ENCODE measurements around the gene ABI3BP. TPM values are rescaled to one million over a fixed set of nuclear protein-coding genes. Genes with fewer than 3 reads are reported as not detected.
"Not testable (repeated sequence)": the region's sequence is repeated elsewhere in the genome, so short reads cannot be mapped to it uniquely, and the experiment has no call there.

The ABI3BP gene
- total RNA-seq, result not detected

GRCh38 chr3:100993309-100993708 is at the start of gene ABI3BP:
Gene ABI3BP, minus strand, starts transcription at chr3:100993421. Its CDS starts 37 bp downstream, at chr3:100993384.
- no peaks in the 10 kb centered on the region for H3K4me1 Mint-ChIP-seq (ENCODE audit: low read depth in 2 of 2)

GRCh38 chr3:101039285-101039684 is 46.1 kb upstream of the ABI3BP start:
- H3K4me3 Mint-ChIP-seq, result no peak overlapping the region
- H3K9me3 Mint-ChIP-seq, result peaks cover 6% of the 10 kb centered on the region
- H3K4me1 Mint-ChIP-seq (ENCODE audit: low read depth in 2 of 2), result no peaks in the 10 kb centered on the region
- H3K27ac Mint-ChIP-seq, result no peak overlapping the region
- DNase-seq (ENCODE audit: low spot score), result no peak
- H3K27me3 Mint-ChIP-seq, result peaks cover 2 to 16% of the 10 kb centered on the region in 2 donors
- ATAC-seq, result no peak
- H3K36me3 Mint-ChIP-seq, result no peaks in the 10 kb centered on the region

More at GRCh38 chr3:100993309-100993708, at the start of gene ABI3BP:
- DNase-seq (ENCODE audit: low spot score) (no peak), ATAC-seq (no peak)
- Mint-ChIP-seq H3K27ac (no peak within 1 kb of the TSS), H3K27me3 (no peaks in the 10 kb centered on the region), H3K9me3 (no peaks in the 10 kb centered on the region), H3K4me3 (no peak within 1 kb of the TSS), H3K36me3 (no peaks in the 10 kb centered on the region)

- Mint-ChIP-seq H3K27ac (no peak overlapping the region), H3K27me3 (peaks cover 2 to 16% of the 10 kb centered on the region in 2 donors), H3K9me3 (peaks cover 6% of the 10 kb centered on the region), H3K36me3 (no peaks in the 10 kb centered on the region), H3K4me1 (ENCODE audit: low read depth in 2 of 2) (no peaks in the 10 kb centered on the region), H3K4me3 (no peak overlapping the region)
- DNase-seq (ENCODE audit: low spot score) (no peak), ATAC-seq (no peak)
These were observed 45.7 kb upstream of the ABI3BP start for GRCh38 chr3:101038880-101039279.

- no peak overlapping the region for H3K4me3 Mint-ChIP-seq
These were observed 45.2 kb upstream of the ABI3BP start for GRCh38 chr3:101038393-101038792.

GRCh38 chr3:101037613-101038012 is 44.4 kb upstream of the ABI3BP start:
- DNase-seq (ENCODE audit: low spot score) (no peak), ATAC-seq (no peak)
- no peaks in the 10 kb centered on the region for H3K4me1 Mint-ChIP-seq (ENCODE audit: low read depth in 2 of 2)
- H3K4me3 Mint-ChIP-seq, result no peak overlapping the region
- peaks cover 2 to 13% of the 10 kb centered on the region in 2 donors for H3K27me3 Mint-ChIP-seq
- H3K9me3 Mint-ChIP-seq, result peaks cover 4% of the 10 kb centered on the region
- H3K36me3 Mint-ChIP-seq, result no peaks in the 10 kb centered on the region
- no peak overlapping the region for H3K27ac Mint-ChIP-seq

More at GRCh38 chr3:101038393-101038792, 45.2 kb upstream of the ABI3BP start:
- H3K27me3 Mint-ChIP-seq, result peaks cover 2 to 16% of the 10 kb centered on the region in 2 donors
- DNase-seq (ENCODE audit: low spot score), result no peak
- ATAC-seq, result no peak
- H3K4me1 Mint-ChIP-seq (ENCODE audit: low read depth in 2 of 2), result no peaks in the 10 kb centered on the region
- H3K9me3 Mint-ChIP-seq, result peaks cover 6% of the 10 kb centered on the region
- H3K36me3 Mint-ChIP-seq, result no peaks in the 10 kb centered on the region
- H3K27ac Mint-ChIP-seq, result no peak overlapping the region

GRCh38 chr3:101036676-101037075 is 43.5 kb upstream of the ABI3BP start:
- Mint-ChIP-seq H3K4me3 (no peak overlapping the region), H3K27me3 (peaks cover 0 to 7% of the 10 kb centered on the region in 2 donors), H3K36me3 (no peaks in the 10 kb centered on the region), H3K27ac (no peak overlapping the region), H3K9me3 (no peaks in the 10 kb centered on the region), H3K4me1 (ENCODE audit: low read depth in 2 of 2) (no peaks in the 10 kb centered on the region)
- no peak for DNase-seq (ENCODE audit: low spot score)
- no peak for ATAC-seq

- no peaks in the 10 kb centered on the region for H3K4me1 Mint-ChIP-seq (ENCODE audit: low read depth in 2 of 2)
- no peaks in the 10 kb centered on the region for H3K9me3 Mint-ChIP-seq
- no peak overlapping the region for H3K27ac Mint-ChIP-seq
- ATAC-seq (no peak), DNase-seq (ENCODE audit: low spot score) (no peak)
- H3K4me3 Mint-ChIP-seq, result no peak overlapping the region
- peaks cover 0 to 7% of the 10 kb centered on the region in 2 donors for H3K27me3 Mint-ChIP-seq
- no peaks in the 10 kb centered on the region for H3K36me3 Mint-ChIP-seq
These were observed 43.0 kb upstream of the ABI3BP start for GRCh38 chr3:101036213-101036618.

GRCh38 chr3:101027286-101027685 is 34.1 kb upstream of the ABI3BP start:
- Mint-ChIP-seq H3K4me3 (no peak overlapping the region), H3K9me3 (peaks cover 9% of the 10 kb centered on the region), H3K27ac (no peak overlapping the region), H3K36me3 (no peaks in the 10 kb centered on the region), H3K27me3 (no peaks in the 10 kb centered on the region), H3K4me1 (ENCODE audit: low read depth in 2 of 2) (no peaks in the 10 kb centered on the region)
- DNase-seq (ENCODE audit: low spot score) (no peak), ATAC-seq (no peak)

GRCh38 chr3:101026881-101027280 is 33.7 kb upstream of the ABI3BP start:
- Mint-ChIP-seq H3K36me3 (no peaks in the 10 kb centered on the region), H3K9me3 (peaks cover 9% of the 10 kb centered on the region), H3K27me3 (no peaks in the 10 kb centered on the region), H3K4me1 (ENCODE audit: low read depth in 2 of 2) (no peaks in the 10 kb centered on the region), H3K4me3 (no peak overlapping the region), H3K27ac (no peak overlapping the region)
- no peak for ATAC-seq
- DNase-seq (ENCODE audit: low spot score), result no peak

- Mint-ChIP-seq H3K36me3 (no peaks in the 10 kb centered on the region), H3K4me1 (ENCODE audit: low read depth in 2 of 2) (no peaks in the 10 kb centered on the region), H3K27ac (no peak overlapping the region), H3K27me3 (no peaks in the 10 kb centered on the region), H3K4me3 (no peak overlapping the region), H3K9me3 (peaks cover 9% of the 10 kb centered on the region)
- DNase-seq (ENCODE audit: low spot score), result no peak
- no peak for ATAC-seq
These were observed 33.0 kb upstream of the ABI3BP start for GRCh38 chr3:101026244-101026643.

GRCh38 chr3:101020351-101021015 is 27.3 kb upstream of the ABI3BP start:
- peaks cover 3% of the 10 kb centered on the region for H3K9me3 Mint-ChIP-seq
- no peak overlapping the region for H3K4me3 Mint-ChIP-seq
- no peaks in the 10 kb centered on the region for H3K4me1 Mint-ChIP-seq (ENCODE audit: low read depth in 2 of 2)
- H3K27ac Mint-ChIP-seq, result no peak overlapping the region
- no peak for ATAC-seq
- DNase-seq (ENCODE audit: low spot score), result no peak
- H3K36me3 Mint-ChIP-seq, result no peaks in the 10 kb centered on the region
- no peaks in the 10 kb centered on the region for H3K27me3 Mint-ChIP-seq

GRCh38 chr3:101017017-101017416 is 23.8 kb upstream of the ABI3BP start:
- H3K27me3 Mint-ChIP-seq, result no peaks in the 10 kb centered on the region
- H3K4me1 Mint-ChIP-seq (ENCODE audit: low read depth in 2 of 2), result no peaks in the 10 kb centered on the region
- H3K36me3 Mint-ChIP-seq, result peaks cover under 1% of the 10 kb centered on the region
- no peak for ATAC-seq
- no peak overlapping the region for H3K4me3 Mint-ChIP-seq
- H3K27ac Mint-ChIP-seq, result no peak overlapping the region
- DNase-seq (ENCODE audit: low spot score), result no peak
- H3K9me3 Mint-ChIP-seq, result peaks cover under 1% of the 10 kb centered on the region

GRCh38 chr3:101012312-101012711 is 19.1 kb upstream of the ABI3BP start:
- not testable (repeated sequence) for ATAC-seq; H3K4me1 Mint-ChIP-seq (ENCODE audit: low read depth in 2 of 2); H3K27me3 Mint-ChIP-seq; DNase-seq (ENCODE audit: low spot score); H3K9me3 Mint-ChIP-seq; H3K27ac Mint-ChIP-seq; H3K36me3 Mint-ChIP-seq; H3K4me3 Mint-ChIP-seq

- Mint-ChIP-seq H3K9me3 (peaks cover 7% of the 10 kb centered on the region), H3K4me3 (no peak overlapping the region)
- no peak for ATAC-seq
These were observed 17.9 kb upstream of the ABI3BP start for GRCh38 chr3:101011136-101011535.

GRCh38 chr3:101010296-101010695 is 17.1 kb upstream of the ABI3BP start:
- no peak overlapping the region for H3K4me3 Mint-ChIP-seq

More at GRCh38 chr3:101011136-101011535, 17.9 kb upstream of the ABI3BP start:
- Mint-ChIP-seq H3K36me3 (peaks cover 10% of the 10 kb centered on the region), H3K27me3 (no peaks in the 10 kb centered on the region), H3K27ac (no peak overlapping the region), H3K4me1 (ENCODE audit: low read depth in 2 of 2) (no peaks in the 10 kb centered on the region)
- no peak for DNase-seq (ENCODE audit: low spot score)

More at GRCh38 chr3:101010296-101010695, 17.1 kb upstream of the ABI3BP start:
- no peak for DNase-seq (ENCODE audit: low spot score)
- H3K36me3 Mint-ChIP-seq, result peaks cover 12% of the 10 kb centered on the region
- ATAC-seq, result no peak
- no peaks in the 10 kb centered on the region for H3K4me1 Mint-ChIP-seq (ENCODE audit: low read depth in 2 of 2)
- peaks cover 10% of the 10 kb centered on the region for H3K9me3 Mint-ChIP-seq
- H3K27me3 Mint-ChIP-seq, result no peaks in the 10 kb centered on the region
- H3K27ac Mint-ChIP-seq, result no peak overlapping the region

Measured in natural killer cell treated with Interleukin-12 subunit alpha and Interleukin-12 subunit beta and Interleukin-15 and Interleukin-18, amount 100 ng/mL, for 72 hours (primary cell).